Heart left ventricle (tissue), 13 donors: ENCODE results near the gene B3GAT3.
"Not testable (repeated sequence)": the region's sequence is repeated elsewhere in the genome, so short reads cannot be mapped to it uniquely, and the experiment has no call there.

Experiments
- POLR2A ChIP-seq, 2 donors: fragments of 450-650 bp; IDR thresholded peaks; one replicate each; pipeline ENCODE4 v1.6.1; 2017; ENCODE audit warnings: antibody characterized with exemption in 2 of 2, mild to moderate bottlenecking in 2 of 2, moderate library complexity in 2 of 2
- TF ChIP-seq, protein P1 (sequence below), 12 donors: fragments of 200-600 bp; sonication (generic) in 4 of 12; IDR thresholded peaks; one replicate each; pipeline versions ENCODE4 v1.5.0 to v1.8.0; 2018 to 2022; ENCODE audit warnings: antibody characterized with exemption in 12 of 12, mild to moderate bottlenecking in 5 of 12
- donor health status: ischemic (EF 13 %, LVEDD 7.1; RV severe dilation, severe dysfunction).
- donor health status: DM: no; HTN: yes; CAD: no.
- donor health status: DM: no; HTN: no; CAD: no.
- donor health status: ischemic (EF 25% LVEDD 6.9; RV normal size, moderate dysfunction).
- donor health status: ischemic (EF 25% LVEDD 5.7; RV mildly dilated, moderate dysfunction).
- donor health status: ischemic (EF 35%, LVEDD 5.7; RV mildly dilated, moderate dysfunction).
- donor health status: nonischemic (EF 11% LVEDD 7.7; RV severe dilation, severe dysfunction).
- donor health status: DM: yes; HTN: yes; CAD: no.
- donor health status: PGD.
- donor health status: ischemic (EF 29% LVEDD 5.4; RV normal size, mild dysfunction).
- donor health status: nonischemic (EF 23%, LVEDD 6.1; RV moderate dilation, normal function).

DNA sequence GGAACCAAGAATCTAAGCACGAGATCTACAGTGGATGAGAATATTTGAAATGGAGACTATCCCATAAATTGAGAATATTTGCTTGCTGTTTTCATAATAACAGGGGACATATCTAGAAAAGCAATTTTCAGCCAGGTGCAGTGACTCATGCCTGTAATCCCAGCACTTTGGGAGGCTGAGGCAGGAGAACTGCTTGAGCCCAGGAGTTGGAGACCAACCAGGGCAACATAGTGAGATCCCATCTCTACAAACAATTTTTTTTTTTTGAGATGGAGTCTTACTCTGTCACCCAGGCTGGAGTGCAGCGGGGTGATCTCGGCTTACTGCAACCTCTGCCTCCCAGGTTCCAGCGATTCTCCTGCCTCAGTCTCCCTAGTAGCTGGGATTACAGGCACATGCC is 40.1 kb downstream of the B3GAT3 start:
- not testable (repeated sequence) for TF ChIP-seq POLR2A (IDR thresholded peaks at IDR 0.05)
- TF ChIP-seq, protein P1, sequence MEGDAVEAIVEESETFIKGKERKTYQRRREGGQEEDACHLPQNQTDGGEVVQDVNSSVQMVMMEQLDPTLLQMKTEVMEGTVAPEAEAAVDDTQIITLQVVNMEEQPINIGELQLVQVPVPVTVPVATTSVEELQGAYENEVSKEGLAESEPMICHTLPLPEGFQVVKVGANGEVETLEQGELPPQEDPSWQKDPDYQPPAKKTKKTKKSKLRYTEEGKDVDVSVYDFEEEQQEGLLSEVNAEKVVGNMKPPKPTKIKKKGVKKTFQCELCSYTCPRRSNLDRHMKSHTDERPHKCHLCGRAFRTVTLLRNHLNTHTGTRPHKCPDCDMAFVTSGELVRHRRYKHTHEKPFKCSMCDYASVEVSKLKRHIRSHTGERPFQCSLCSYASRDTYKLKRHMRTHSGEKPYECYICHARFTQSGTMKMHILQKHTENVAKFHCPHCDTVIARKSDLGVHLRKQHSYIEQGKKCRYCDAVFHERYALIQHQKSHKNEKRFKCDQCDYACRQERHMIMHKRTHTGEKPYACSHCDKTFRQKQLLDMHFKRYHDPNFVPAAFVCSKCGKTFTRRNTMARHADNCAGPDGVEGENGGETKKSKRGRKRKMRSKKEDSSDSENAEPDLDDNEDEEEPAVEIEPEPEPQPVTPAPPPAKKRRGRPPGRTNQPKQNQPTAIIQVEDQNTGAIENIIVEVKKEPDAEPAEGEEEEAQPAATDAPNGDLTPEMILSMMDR (IDR thresholded peaks at IDR 0.05) = not testable (repeated sequence)
